HEK293 (cell line): Measurements from ENCODE around the gene NDUFS4.

Source experiments
- CTCF ChIA-PET: fragments of 350-600 bp; formaldehyde crosslinking; extraction: SDS; loops from one replicate; lab custom pipeline; 2021; ENCODE audit warnings: antibody characterized with exemption; lab: Yijun Ruan, JAX
- POLR2A ChIA-PET: fragments of 300-600 bp; formaldehyde crosslinking; extraction: SDS; loops from one replicate; lab custom pipeline; 2020; ENCODE audit warnings: antibody characterized with exemption, inconsistent platforms; lab: Yijun Ruan, JAX
- H3K27ac ChIP-seq: fragments of 200-500 bp; sonication (Bioruptor generic); 2 replicates; pipeline ENCODE4 v1.5.1; 2014; ENCODE audit warnings: low read depth, low read length, control low read depth, inconsistent platforms; ENCODE audit errors: extremely low read depth
- H3K36me3 ChIP-seq, 2 experiments: fragments of 200-500 bp in 1 of 2; sonication (Bioruptor generic) in 1 of 2; 1 replicate in 1 of 2; 2 replicates in 1 of 2; pipeline ENCODE4 v1.5.1; 2014 to 2017; ENCODE audit warnings: inconsistent platforms in 2 of 2, low read length in 2 of 2; ENCODE audit not compliant: control insufficient read depth in 2 of 2, insufficient read depth in 1 of 2
- H3K4me1 ChIP-seq: fragments of 200-500 bp; sonication (Bioruptor generic); 2 replicates; pipeline ENCODE4 v1.5.1; 2014; ENCODE audit warnings: mild to moderate bottlenecking, low read length, inconsistent platforms; ENCODE audit not compliant: control insufficient read depth, insufficient read depth
- H3K4me3 ChIP-seq: 2 replicates; pipeline ENCODE4 v1.5.1; 2011; ENCODE audit warnings: low read depth, mild to moderate bottlenecking, control low read depth, low read length, moderate library complexity
- H3K9me3 ChIP-seq: fragments of 200-500 bp; sonication (Bioruptor generic); 2 replicates; pipeline ENCODE4 v1.5.1; 2014; ENCODE audit warnings: low read depth, low read length, inconsistent platforms; ENCODE audit not compliant: control insufficient read depth, insufficient read depth
- GFI1B ChIP-seq: fragments of 450-650 bp; formaldehyde crosslinking; IDR thresholded peaks from 2 replicates; pipeline ENCODE4 v1.5.1; 2016; ENCODE audit warnings: missing biosample characterization, missing genetic modification characterization
- KLF1 ChIP-seq: fragments of 450-650 bp; formaldehyde crosslinking; IDR thresholded peaks from 2 replicates; pipeline ENCODE4 v1.5.1; 2016; ENCODE audit warnings: missing biosample characterization, missing genetic modification characterization
- MYNN ChIP-seq: fragments of 450-650 bp; formaldehyde crosslinking; IDR thresholded peaks from 2 replicates; pipeline ENCODE4 v1.5.1; 2016; ENCODE audit warnings: missing biosample characterization, missing genetic modification characterization, borderline replicate concordance
- SP3 ChIP-seq: fragments of 450-650 bp; formaldehyde crosslinking; IDR thresholded peaks from 2 replicates; pipeline ENCODE4 v1.5.1; 2016; ENCODE audit warnings: missing biosample characterization, missing genetic modification characterization
- TRIM28 ChIP-seq: IDR thresholded peaks from 2 replicates; pipeline ENCODE4 v1.6.1; 2011; ENCODE audit warnings: low read length, control low read depth, borderline replicate concordance
- ZFP3 ChIP-seq: fragments of 450-650 bp; formaldehyde crosslinking; IDR thresholded peaks from 2 replicates; pipeline ENCODE4 v1.5.1; 2016; ENCODE audit warnings: low read depth, missing biosample characterization, missing genetic modification characterization
- ZIC2 ChIP-seq: fragments of 450-650 bp; formaldehyde crosslinking; IDR thresholded peaks from 2 replicates; pipeline ENCODE4 v1.5.1; 2016; ENCODE audit warnings: missing biosample characterization, missing genetic modification characterization
- ZNF132 ChIP-seq: fragments of 450-650 bp; formaldehyde crosslinking; IDR thresholded peaks from 2 replicates; pipeline ENCODE4 v1.5.1; 2017; ENCODE audit warnings: missing biosample characterization, missing genetic modification characterization, borderline replicate concordance
- ZNF16 ChIP-seq: fragments of 450-650 bp; formaldehyde crosslinking; IDR thresholded peaks from 2 replicates; pipeline ENCODE4 v1.5.1; 2016; ENCODE audit warnings: low read depth, missing biosample characterization, missing genetic modification characterization
- ZNF19 ChIP-seq: fragments of 450-650 bp; formaldehyde crosslinking; IDR thresholded peaks from 2 replicates; pipeline ENCODE4; 2016; ENCODE audit warnings: missing biosample characterization, missing genetic modification characterization, low read depth
- ZNF211 ChIP-seq: fragments of 450-650 bp; formaldehyde crosslinking; IDR thresholded peaks from 2 replicates; pipeline ENCODE4 v1.5.1; 2016; ENCODE audit warnings: low read depth, missing biosample characterization, missing genetic modification characterization
- ZNF223 ChIP-seq: fragments of 450-650 bp; formaldehyde crosslinking; IDR thresholded peaks from 2 replicates; pipeline ENCODE4 v1.5.1; 2016; ENCODE audit warnings: missing biosample characterization, missing genetic modification characterization
- ZNF366 ChIP-seq: fragments of 450-650 bp; formaldehyde crosslinking; conservative IDR thresholded peaks from 2 replicates; pipeline ENCODE4 v1.5.1; 2016; ENCODE audit warnings: missing biosample characterization, missing genetic modification characterization
- ZNF394 ChIP-seq: fragments of 450-650 bp; formaldehyde crosslinking; IDR thresholded peaks from 2 replicates; pipeline ENCODE4 v1.5.1; 2016; ENCODE audit warnings: missing biosample characterization, missing genetic modification characterization, mild to moderate bottlenecking, moderate library complexity, borderline replicate concordance
- ZNF529 ChIP-seq: fragments of 450-650 bp; formaldehyde crosslinking; IDR thresholded peaks from 2 replicates; pipeline ENCODE4 v1.5.1; 2017; ENCODE audit warnings: missing genetic modification characterization, missing biosample characterization; ENCODE audit not compliant: insufficient replicate concordance
- ZNF610 ChIP-seq: fragments of 450-650 bp; formaldehyde crosslinking; IDR thresholded peaks from 2 replicates; pipeline ENCODE4 v1.5.1; 2016; ENCODE audit warnings: missing biosample characterization, missing genetic modification characterization, borderline replicate concordance
- ZNF626 ChIP-seq: fragments of 450-650 bp; sonication (Bioruptor Pico); formaldehyde crosslinking; IDR thresholded peaks from 2 replicates; pipeline ENCODE4 v1.5.1; 2018; ENCODE audit warnings: missing biosample characterization, missing genetic modification characterization, inconsistent platforms
- ZNF664 ChIP-seq: fragments of 450-650 bp; formaldehyde crosslinking; IDR thresholded peaks from 2 replicates; pipeline ENCODE4 v1.5.1; 2016; ENCODE audit warnings: missing biosample characterization, missing genetic modification characterization
- ZNF701 ChIP-seq: fragments of 450-650 bp; formaldehyde crosslinking; IDR thresholded peaks from 2 replicates; pipeline ENCODE4 v1.5.1; 2016; ENCODE audit warnings: missing biosample characterization, missing genetic modification characterization
- ZNF707 ChIP-seq: fragments of 450-650 bp; formaldehyde crosslinking; IDR thresholded peaks from 2 replicates; pipeline ENCODE4 v1.5.1; 2016; ENCODE audit warnings: missing biosample characterization, missing genetic modification characterization
- TF ChIP-seq, protein P1 (sequence below): fragments of 450-650 bp; formaldehyde crosslinking; IDR thresholded peaks from 2 replicates; pipeline ENCODE4 v1.5.1; 2017; ENCODE audit warnings: missing biosample characterization, missing genetic modification characterization

The NDUFS4 gene

DNA sequence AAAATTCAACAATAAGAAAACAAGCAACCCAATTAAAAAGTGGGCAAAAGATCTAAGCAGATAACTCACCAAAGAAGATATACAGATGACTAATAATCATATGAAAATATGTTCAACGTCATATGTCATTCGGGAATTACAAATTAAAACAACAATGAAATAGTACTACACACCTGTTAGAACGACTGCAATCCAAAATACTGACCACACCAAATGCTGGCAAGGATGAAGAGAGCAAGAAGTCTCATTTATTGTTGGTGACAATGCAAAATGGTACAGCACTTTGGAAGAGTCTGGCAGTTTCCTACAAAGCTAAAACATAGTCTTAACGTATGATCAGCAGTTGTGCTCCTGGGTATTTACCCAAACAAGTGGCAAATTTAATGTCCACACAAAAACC is 37.5 kb downstream of the NDUFS4 start:
- no peaks in the 10 kb centered on the region for H3K36me3 ChIP-seq
- no peak overlapping the region for H3K4me3 ChIP-seq
- CTCF ChIA-PET: no interaction called here
- no peak for TF ChIP-seq ZNF16
- TF ChIP-seq ZNF626: no peak
- no peak for TF ChIP-seq ZNF19 (tag by site-specific recombination)
- TF ChIP-seq, protein P1, sequence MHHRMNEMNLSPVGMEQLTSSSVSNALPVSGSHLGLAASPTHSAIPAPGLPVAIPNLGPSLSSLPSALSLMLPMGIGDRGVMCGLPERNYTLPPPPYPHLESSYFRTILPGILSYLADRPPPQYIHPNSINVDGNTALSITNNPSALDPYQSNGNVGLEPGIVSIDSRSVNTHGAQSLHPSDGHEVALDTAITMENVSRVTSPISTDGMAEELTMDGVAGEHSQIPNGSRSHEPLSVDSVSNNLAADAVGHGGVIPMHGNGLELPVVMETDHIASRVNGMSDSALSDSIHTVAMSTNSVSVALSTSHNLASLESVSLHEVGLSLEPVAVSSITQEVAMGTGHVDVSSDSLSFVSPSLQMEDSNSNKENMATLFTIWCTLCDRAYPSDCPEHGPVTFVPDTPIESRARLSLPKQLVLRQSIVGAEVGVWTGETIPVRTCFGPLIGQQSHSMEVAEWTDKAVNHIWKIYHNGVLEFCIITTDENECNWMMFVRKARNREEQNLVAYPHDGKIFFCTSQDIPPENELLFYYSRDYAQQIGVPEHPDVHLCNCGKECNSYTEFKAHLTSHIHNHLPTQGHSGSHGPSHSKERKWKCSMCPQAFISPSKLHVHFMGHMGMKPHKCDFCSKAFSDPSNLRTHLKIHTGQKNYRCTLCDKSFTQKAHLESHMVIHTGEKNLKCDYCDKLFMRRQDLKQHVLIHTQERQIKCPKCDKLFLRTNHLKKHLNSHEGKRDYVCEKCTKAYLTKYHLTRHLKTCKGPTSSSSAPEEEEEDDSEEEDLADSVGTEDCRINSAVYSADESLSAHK: no peak
- TF ChIP-seq ZNF707 (tag by site-specific recombination): no peak
- POLR2A ChIA-PET: no interaction called here
- no peaks in the 10 kb centered on the region for H3K9me3 ChIP-seq
- H3K27ac ChIP-seq: no peak overlapping the region
- H3K4me1 ChIP-seq: peaks cover 4% of the 10 kb centered on the region; the same call in 1 of the 2 replicates

DNA sequence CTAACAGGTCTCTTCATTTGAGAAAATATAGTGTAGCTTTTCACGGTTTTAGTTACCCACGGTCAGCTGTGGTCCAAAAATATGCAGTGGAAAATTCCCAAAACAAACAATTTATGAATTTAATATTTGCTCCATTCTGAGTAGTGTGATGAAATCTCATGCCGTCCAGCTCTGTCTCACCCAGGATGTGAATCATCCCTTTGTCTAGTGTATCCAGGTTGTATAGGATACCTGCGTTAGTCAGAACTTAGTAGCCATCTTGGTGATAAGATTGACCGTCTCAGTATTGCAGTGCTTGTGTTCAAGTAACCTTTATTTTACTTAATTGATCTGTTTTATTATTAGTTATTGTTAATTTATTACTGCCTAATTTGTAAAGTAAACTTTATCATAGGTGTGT is 41.1 kb downstream of the NDUFS4 start:
- ChIA-PET POLR2A (no interaction called here), CTCF (no interaction called here)
- Histone ChIP-seq H3K4me1 (peaks cover 3% of the 10 kb centered on the region; the same call in 1 of the 2 replicates), H3K9me3 (no peaks in the 10 kb centered on the region), H3K36me3 (peaks cover 0 to 5% of the 10 kb centered on the region in 2 experiments; a peak in 2 of 3 replicates), H3K27ac (no peak overlapping the region), H3K4me3 (no peak overlapping the region)
- TF ChIP-seq ZNF223 (tag by site-specific recombination) (no peak), ZFP3 (no peak), ZIC2 (tag by site-specific recombination) (no peak), SP3 (tag by site-specific recombination) (no peak), ZNF664 (tag by site-specific recombination) (no peak), GFI1B (tag by site-specific recombination) (no peak)

DNA sequence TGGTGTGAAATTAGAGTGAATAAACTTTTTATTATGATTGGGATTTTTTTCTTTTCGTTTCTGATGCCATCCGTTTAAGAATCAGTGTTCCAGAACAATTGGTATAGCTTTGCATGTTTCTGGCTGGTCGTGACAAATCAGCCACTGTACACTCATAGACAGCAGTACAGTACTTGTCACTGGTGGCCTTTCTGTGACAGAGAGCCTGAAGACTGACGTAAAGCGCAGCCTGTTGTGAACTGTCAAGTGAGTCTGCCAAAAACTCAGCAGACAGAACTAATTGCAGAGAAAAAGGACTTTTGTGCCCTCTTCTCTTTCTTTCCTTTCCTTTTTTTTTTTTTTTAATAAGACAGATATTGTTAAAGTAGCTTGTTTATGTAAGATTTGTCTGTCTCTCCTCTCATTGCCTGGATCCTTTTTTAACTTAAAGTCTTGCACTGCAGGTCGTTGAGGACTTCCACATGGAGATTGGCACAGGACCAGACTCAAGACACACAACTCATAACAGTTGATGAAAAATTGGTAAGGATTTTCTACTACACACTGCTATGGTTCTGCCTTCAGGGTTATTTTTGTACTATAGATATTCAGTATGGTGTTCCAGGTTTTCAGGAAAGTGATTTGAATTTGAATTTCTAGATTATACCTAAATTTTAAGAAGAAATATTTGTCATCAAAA is 42.7 kb downstream of the NDUFS4 start:
- Histone ChIP-seq H3K9me3 (no peaks in the 10 kb centered on the region), H3K4me3 (no peak overlapping the region), H3K36me3 (peaks cover 4 to 5% of the 10 kb centered on the region in 2 experiments), H3K27ac (no peak overlapping the region), H3K4me1 (peaks cover 3% of the 10 kb centered on the region; the same call in 1 of the 2 replicates)
- ChIA-PET CTCF (no interaction called here), POLR2A (interaction anchor here (1.0 kb wide), 1 partner anchor 16 kb away, joined by 3 read pairs; no protein-coding TSS in a partner anchor)
- TF ChIP-seq ZNF610 (no peak), TRIM28 (no peak), ZNF211 (no peak), ZNF132 (tag by site-specific recombination) (no peak), KLF1 (tag by site-specific recombination) (no peak), ZNF366 (tag by site-specific recombination) (no peak), ZNF394 (tag by site-specific recombination) (no peak), ZNF529 (tag by site-specific recombination) (no peak), MYNN (no peak), ZNF701 (tag by site-specific recombination) (no peak)
